Measurements from ENCODE around the gene TM9SF3. TPM values are rescaled to one million over a fixed set of nuclear protein-coding genes. Genes with fewer than 3 reads are reported as not detected.

TM9SF3 gene
- total RNA-seq, 1 donor from 2014 or later, result 61.3 TPM

DNA sequence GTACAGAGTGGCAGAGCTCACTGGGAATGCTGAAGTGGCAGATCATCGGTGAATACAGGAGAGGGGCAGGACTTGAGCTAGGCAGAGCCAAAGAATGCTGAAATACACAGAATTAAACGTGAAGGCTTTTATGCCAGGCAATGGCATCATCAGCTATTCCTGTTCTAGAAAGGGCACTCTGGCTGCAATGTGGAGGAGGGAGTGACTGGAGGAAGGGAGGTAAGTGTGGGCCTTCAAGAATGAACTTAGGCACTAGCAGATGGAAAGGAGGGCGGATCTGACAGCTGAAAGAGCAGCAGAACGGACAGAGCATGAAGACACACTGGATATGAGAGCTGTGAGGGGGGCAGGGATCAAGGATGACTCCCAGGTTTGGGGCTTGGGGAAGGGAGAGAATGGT lies 12.0 kb upstream of the TM9SF3 start:
- Histone ChIP-seq H3K4me1 (peaks cover 6% of the 10 kb centered on the region), H3K27ac (replicated peaks) (no peak overlapping the region), H3K27me3 (ENCODE audit: low read depth) (no peaks in the 10 kb centered on the region), H3K36me3 (no peaks in the 10 kb centered on the region), H3K4me3 (no peak overlapping the region), H3K9me3 (replicated peaks) (no peaks in the 10 kb centered on the region)
- TF ChIP-seq, protein P1, sequence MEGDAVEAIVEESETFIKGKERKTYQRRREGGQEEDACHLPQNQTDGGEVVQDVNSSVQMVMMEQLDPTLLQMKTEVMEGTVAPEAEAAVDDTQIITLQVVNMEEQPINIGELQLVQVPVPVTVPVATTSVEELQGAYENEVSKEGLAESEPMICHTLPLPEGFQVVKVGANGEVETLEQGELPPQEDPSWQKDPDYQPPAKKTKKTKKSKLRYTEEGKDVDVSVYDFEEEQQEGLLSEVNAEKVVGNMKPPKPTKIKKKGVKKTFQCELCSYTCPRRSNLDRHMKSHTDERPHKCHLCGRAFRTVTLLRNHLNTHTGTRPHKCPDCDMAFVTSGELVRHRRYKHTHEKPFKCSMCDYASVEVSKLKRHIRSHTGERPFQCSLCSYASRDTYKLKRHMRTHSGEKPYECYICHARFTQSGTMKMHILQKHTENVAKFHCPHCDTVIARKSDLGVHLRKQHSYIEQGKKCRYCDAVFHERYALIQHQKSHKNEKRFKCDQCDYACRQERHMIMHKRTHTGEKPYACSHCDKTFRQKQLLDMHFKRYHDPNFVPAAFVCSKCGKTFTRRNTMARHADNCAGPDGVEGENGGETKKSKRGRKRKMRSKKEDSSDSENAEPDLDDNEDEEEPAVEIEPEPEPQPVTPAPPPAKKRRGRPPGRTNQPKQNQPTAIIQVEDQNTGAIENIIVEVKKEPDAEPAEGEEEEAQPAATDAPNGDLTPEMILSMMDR (IDR thresholded peaks at IDR 0.05; ENCODE audit: borderline replicate concordance), result no peak
- no peak for DNase-seq
- intact Hi-C loops (cut with micrococcal nuclease), result no loop called here

DNA sequence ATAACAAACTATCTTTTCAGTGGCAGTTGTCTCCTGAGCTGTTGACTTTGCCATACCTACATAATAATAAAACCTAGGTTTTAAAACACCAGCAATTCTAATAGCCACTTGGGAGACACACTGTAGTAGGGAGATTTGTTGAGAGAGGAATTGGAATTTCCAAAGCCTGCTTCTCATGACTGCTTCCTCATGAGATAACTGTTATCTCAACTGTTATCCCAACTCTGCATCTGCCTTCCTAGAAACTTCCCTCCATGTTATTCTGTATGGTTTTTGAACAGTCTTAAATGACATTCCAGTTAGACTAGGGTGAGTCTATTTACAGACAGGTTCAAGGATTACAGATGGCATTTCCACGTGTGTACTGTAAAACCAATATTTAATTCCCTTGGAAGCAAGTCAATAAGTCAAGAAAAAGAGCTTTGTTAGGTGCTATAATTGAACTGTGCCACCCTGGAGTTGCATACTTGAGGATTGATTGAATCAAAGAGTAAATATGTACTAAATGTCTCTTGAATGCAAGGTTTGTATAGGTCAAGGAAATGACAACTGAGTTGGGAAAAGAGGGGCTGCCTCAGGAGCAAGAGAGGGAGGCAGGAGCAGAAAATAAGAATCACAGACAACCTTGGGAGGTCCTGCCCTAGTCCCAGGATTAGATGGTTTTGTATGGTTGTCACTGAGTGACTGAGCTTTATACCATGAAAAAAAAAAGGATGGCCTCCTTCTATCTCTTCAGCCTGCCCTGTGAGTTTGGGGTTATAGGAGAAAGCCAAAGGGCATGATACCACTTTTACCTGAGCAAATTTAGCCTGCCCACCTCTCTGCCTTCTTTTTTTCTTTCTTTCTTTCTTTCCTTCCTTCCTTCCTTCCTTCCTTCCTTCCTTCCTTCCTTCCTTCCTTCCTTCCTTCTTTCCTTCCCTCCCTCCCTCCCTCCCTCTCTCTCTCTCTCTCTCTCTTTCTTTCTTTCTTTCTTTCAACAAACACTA lies 9.9 kb upstream of the TM9SF3 start:
- H3K4me1 ChIP-seq, result peaks cover 6% of the 10 kb centered on the region
- no peaks in the 10 kb centered on the region for H3K9me3 ChIP-seq (replicated peaks)
- H3K27ac ChIP-seq (replicated peaks), result no peak overlapping the region
- no peaks in the 10 kb centered on the region for H3K36me3 ChIP-seq
- no peaks in the 10 kb centered on the region for H3K27me3 ChIP-seq (ENCODE audit: low read depth)
- no peak overlapping the region for H3K4me3 ChIP-seq
- intact Hi-C loops (cut with micrococcal nuclease), result no loop called here
- no peak for DNase-seq
- TF ChIP-seq, protein P1 (IDR thresholded peaks at IDR 0.05; ENCODE audit: borderline replicate concordance), result no peak

DNA sequence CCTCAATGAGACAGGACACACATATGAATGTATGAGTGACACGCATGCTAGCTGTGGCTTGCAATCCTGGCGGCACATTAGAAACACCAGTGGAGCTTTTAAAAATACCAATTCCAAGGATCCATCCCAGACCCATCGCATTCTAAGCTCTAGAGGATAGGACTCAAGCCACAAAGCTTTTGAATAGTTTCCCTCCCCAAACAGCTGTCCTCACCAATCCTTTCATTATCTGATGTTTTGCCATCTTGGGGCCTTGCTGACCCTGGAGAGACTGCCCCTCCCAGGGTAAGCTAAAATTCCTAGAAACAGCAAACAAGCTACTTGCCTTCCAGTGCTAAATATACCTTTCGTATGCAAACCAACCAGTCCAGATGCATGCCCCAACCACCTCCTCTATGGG lies 8.9 kb upstream of the TM9SF3 start:
- no peak overlapping the region for H3K27ac ChIP-seq (replicated peaks)
- DNase-seq, result no peak
- H3K36me3 ChIP-seq, result no peaks in the 10 kb centered on the region
- H3K4me1 ChIP-seq, result peaks cover 6% of the 10 kb centered on the region
- intact Hi-C loops (cut with micrococcal nuclease), result no loop called here
- TF ChIP-seq, protein P1 (IDR thresholded peaks at IDR 0.05; ENCODE audit: borderline replicate concordance), result no peak
- no peaks in the 10 kb centered on the region for H3K9me3 ChIP-seq (replicated peaks)
- no peak overlapping the region for H3K4me3 ChIP-seq
- H3K27me3 ChIP-seq (ENCODE audit: low read depth), result no peaks in the 10 kb centered on the region

DNA sequence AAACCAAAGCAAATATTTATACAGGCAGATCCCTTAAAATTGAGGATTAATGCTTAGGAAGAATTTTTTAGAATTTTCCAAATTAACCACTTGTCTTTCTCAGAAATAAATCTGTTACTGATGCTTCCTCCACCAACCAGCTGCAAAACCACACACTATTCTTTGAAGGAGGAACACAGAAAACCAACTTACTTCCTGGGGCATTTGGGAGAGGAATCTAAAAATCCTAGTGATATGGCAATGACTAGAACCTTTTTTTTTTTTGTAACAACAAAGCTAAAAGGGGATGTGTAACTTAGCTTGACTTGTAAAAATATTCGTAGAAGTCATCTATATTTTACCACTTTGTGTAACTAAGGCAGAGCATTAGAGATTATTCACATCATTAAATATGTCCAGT lies 5.1 kb upstream of the TM9SF3 start:
- Histone ChIP-seq H3K9me3 (replicated peaks) (no peaks in the 10 kb centered on the region), H3K4me3 (no peak overlapping the region), H3K27me3 (ENCODE audit: low read depth) (no peaks in the 10 kb centered on the region), H3K27ac (replicated peaks) (no peak overlapping the region), H3K36me3 (no peaks in the 10 kb centered on the region), H3K4me1 (peaks cover 18% of the 10 kb centered on the region)
- DNase-seq, result no peak
- TF ChIP-seq, protein P1 (IDR thresholded peaks at IDR 0.05; ENCODE audit: borderline replicate concordance), result no peak
- intact Hi-C loops (cut with micrococcal nuclease), result no loop called here

DNA sequence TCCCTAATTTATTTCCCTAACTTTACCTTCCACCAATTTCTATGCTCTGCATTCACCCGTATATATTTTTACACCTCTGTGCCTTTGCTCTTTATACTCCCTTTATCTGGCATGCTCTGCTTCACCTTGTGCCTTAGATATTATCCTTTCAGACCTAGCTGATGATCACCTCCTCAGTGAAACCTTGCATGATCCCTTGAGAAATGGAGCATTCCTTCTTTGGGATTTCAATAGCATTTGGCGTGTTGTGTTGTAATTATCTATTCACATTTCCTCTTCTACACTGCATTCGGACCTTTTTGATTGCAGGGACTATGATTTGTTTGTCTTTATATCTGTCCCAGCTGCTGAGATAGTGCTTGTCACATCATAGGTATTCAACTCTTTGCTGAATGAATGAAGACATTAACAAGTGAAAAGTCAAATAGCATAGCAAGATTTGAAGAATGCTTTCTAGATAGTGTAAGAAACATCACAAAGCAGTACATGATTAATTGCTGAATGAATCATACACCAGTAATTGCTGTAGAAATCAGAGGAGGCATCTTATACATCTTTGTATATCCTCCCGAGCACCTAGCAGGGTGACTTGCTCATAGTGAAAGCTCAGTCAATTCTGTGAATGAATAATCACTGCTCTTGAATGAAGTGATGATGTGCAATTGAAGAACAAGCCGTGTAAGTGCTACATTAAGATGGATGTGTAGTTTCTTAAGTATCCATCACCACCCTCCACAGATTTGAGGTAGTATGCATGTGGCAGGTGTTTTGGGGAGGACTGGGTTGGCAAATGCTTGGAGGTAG lies 2.0 kb upstream of the TM9SF3 start:
- peak overlapping the region; percentile 99 for H3K27ac ChIP-seq (replicated peaks)
- H3K9me3 ChIP-seq (replicated peaks), result no peaks in the 10 kb centered on the region
- H3K4me1 ChIP-seq, result peaks cover 47% of the 10 kb centered on the region
- intact Hi-C loops (cut with micrococcal nuclease), result no loop called here
- no peaks in the 10 kb centered on the region for H3K27me3 ChIP-seq (ENCODE audit: low read depth)
- TF ChIP-seq, protein P1 (IDR thresholded peaks at IDR 0.05; ENCODE audit: borderline replicate concordance), result no peak
- no peak overlapping the region for H3K4me3 ChIP-seq
- H3K36me3 ChIP-seq, result no peaks in the 10 kb centered on the region
- DNase-seq, result no peak

Data from left ventricle myocardium inferior (tissue), 1 donor.